CD8-positive, alpha-beta memory T cell (primary cell): ENCODE data around the gene OVOL1. TPM values are rescaled to one million over a fixed set of nuclear protein-coding genes. Genes with fewer than 3 reads are reported as not detected.

Experiments
- CTCF ChIA-PET: fragments of 350-600 bp; sonication (Branson Sonifier 250); formaldehyde crosslinking; loops from one replicate; lab custom pipeline; 2021; ENCODE audit warnings: antibody characterized with exemption; lab: Charles Lee
- POLR2A ChIA-PET: fragments of 350-600 bp; sonication (Branson Sonifier 250); formaldehyde crosslinking; loops from one replicate; lab custom pipeline; 2021; ENCODE audit warnings: antibody characterized with exemption; lab: Charles Lee
- DNase-seq, 5 donors: peaks; one replicate each; pipeline versions ENCODE4 v3.0.0 to v3.0.0-alpha.2; 2020 to 2022; ENCODE audit warnings: mixed read lengths in 1 of 5
- H3K27ac ChIP-seq: one replicate; pipeline ENCODE4 v1.7.0; 2013; ENCODE audit warnings: low read depth, mild to moderate bottlenecking, low read length, moderate library complexity
- H3K27me3 ChIP-seq: 2 replicates; pipeline ENCODE4 v1.7.0; 2013; ENCODE audit warnings: low read length, mild to moderate bottlenecking; ENCODE audit not compliant: insufficient read depth, poor library complexity, severe bottlenecking
- H3K36me3 ChIP-seq: 2 replicates; pipeline ENCODE4 v1.7.0; 2013; ENCODE audit warnings: mild to moderate bottlenecking, low read length, moderate library complexity; ENCODE audit not compliant: insufficient read depth
- H3K4me1 ChIP-seq: 2 replicates; pipeline ENCODE4 v1.7.0; 2013; ENCODE audit warnings: mild to moderate bottlenecking, low read length, moderate library complexity; ENCODE audit not compliant: insufficient read depth
- H3K4me3 ChIP-seq: 2 replicates; pipeline ENCODE4 v1.7.0; 2013; ENCODE audit warnings: mild to moderate bottlenecking, low read length
- H3K9me3 ChIP-seq: 2 replicates; pipeline ENCODE4 v1.7.0; 2013; ENCODE audit warnings: mild to moderate bottlenecking, low read length
- H3K27ac Mint-ChIP-seq, 8 donors: one replicate each; pipeline ENCODE4 v1.8.0; 2020 to 2021; ENCODE audit warnings: mixed read lengths in 8 of 8, mild to moderate bottlenecking in 6 of 8, inconsistent platforms in 3 of 8, moderate library complexity in 3 of 8
- H3K27me3 Mint-ChIP-seq, 2 donors: one replicate each; pipeline ENCODE4 v1.8.0; 2020 to 2021; ENCODE audit warnings: mixed read lengths in 2 of 2, mild to moderate bottlenecking in 1 of 2, moderate library complexity in 1 of 2
- H3K36me3 Mint-ChIP-seq, 3 donors: one replicate each; pipeline ENCODE4 v1.8.0; 2020 to 2021; ENCODE audit warnings: mixed read lengths in 3 of 3, inconsistent platforms in 1 of 3, mild to moderate bottlenecking in 1 of 3
- H3K4me1 Mint-ChIP-seq, 3 donors: one replicate each; pipeline ENCODE4 v1.8.0; 2020 to 2021; ENCODE audit warnings: mixed read lengths in 3 of 3, inconsistent platforms in 1 of 3, mild to moderate bottlenecking in 1 of 3
- H3K4me3 Mint-ChIP-seq, 7 donors: one replicate each; pipeline ENCODE4 v1.8.0; 2020 to 2021; ENCODE audit warnings: mixed read lengths in 7 of 7, mild to moderate bottlenecking in 6 of 7, moderate library complexity in 4 of 7, inconsistent platforms in 2 of 7
- H3K9me3 Mint-ChIP-seq, 5 donors: one replicate each; pipeline ENCODE4 v1.8.0; 2020 to 2022; ENCODE audit warnings: mixed read lengths in 5 of 5, mild to moderate bottlenecking in 3 of 5, moderate library complexity in 2 of 5, inconsistent platforms in 1 of 5
- polyA plus RNA-seq: library from polyadenylated mRNA; unstranded; fragments of 300-500 nt; fragmentation: Illumina TruSeq; gene quantifications from one replicate; pipeline ENCODE4 v1.2.3, GENCODE V29; 2021
- total RNA-seq, 2 experiments: library from RNA; stranded (reverse); gene quantifications; one replicate each; pipeline ENCODE4 v1.2.3, GENCODE V29; 2021

The OVOL1 gene
- total and polyA plus RNA-seq, 3 experiments from 2014 or later = not detected

GRCh38 chr11:65773784-65774411 lies 13.0 kb upstream of the OVOL1 start:
- Mint-ChIP-seq H3K27ac (no peak overlapping the region), H3K36me3 (peaks cover 0 to 16% (median 0%) of the 10 kb centered on the region in 3 donors), H3K27me3 (no peaks in the 10 kb centered on the region), H3K4me3 (no peak overlapping the region), H3K4me1 (peaks cover 5 to 23% (median 9%) of the 10 kb centered on the region in 3 donors), H3K9me3 (no peaks in the 10 kb centered on the region)
- no peaks in the 10 kb centered on the region for H3K27me3 ChIP-seq
- DNase-seq = no peak
- H3K4me1 ChIP-seq = no peaks in the 10 kb centered on the region
- no peaks in the 10 kb centered on the region for H3K9me3 ChIP-seq
- ChIA-PET POLR2A (no interaction called here), CTCF (interaction anchor here (1.3 to 1.8 kb wide), 3 partner anchors 10 to 44 kb away, joined by 3 to 9 read pairs (median 4); no protein-coding TSS in a partner anchor)
- H3K27ac ChIP-seq = no peak overlapping the region
- H3K4me3 ChIP-seq = no peak overlapping the region
- no peaks in the 10 kb centered on the region for H3K36me3 ChIP-seq

- Histone ChIP-seq H3K27ac (no peak overlapping the region), H3K4me1 (peaks cover 7% of the 10 kb centered on the region), H3K27me3 (no peaks in the 10 kb centered on the region), H3K4me3 (no peak overlapping the region), H3K36me3 (no peaks in the 10 kb centered on the region), H3K9me3 (no peaks in the 10 kb centered on the region)
- H3K4me1 Mint-ChIP-seq = peaks cover 3 to 29% (median 9%) of the 10 kb centered on the region in 3 donors
- DNase-seq = no peak
- H3K27ac Mint-ChIP-seq = peak overlapping the region in 2 of 8 donors; percentile 23 to 29
- H3K4me3 Mint-ChIP-seq = peak overlapping the region in 1 of 7 donors; percentile 9
- H3K9me3 Mint-ChIP-seq = no peaks in the 10 kb centered on the region
- POLR2A ChIA-PET = no interaction called here
- CTCF ChIA-PET = interaction anchor here (0.6 to 1.8 kb wide), 4 partner anchors 10 to 63 kb away, joined by 3 to 4 read pairs (median 3); partner anchors contain the start of gene KAT5
- H3K27me3 Mint-ChIP-seq = no peaks in the 10 kb centered on the region
- peaks cover 0 to 21% (median 0%) of the 10 kb centered on the region in 3 donors for H3K36me3 Mint-ChIP-seq
These were observed 12.1 kb upstream of the OVOL1 start for GRCh38 chr11:65774525-65775306.

- H3K4me3 ChIP-seq = no peak overlapping the region
- H3K4me1 ChIP-seq = peaks cover 8% of the 10 kb centered on the region
- Mint-ChIP-seq H3K27ac (peak overlapping the region in 2 of 8 donors; percentile 29 to 32), H3K9me3 (no peaks in the 10 kb centered on the region), H3K27me3 (no peaks in the 10 kb centered on the region), H3K4me3 (no peak overlapping the region), H3K36me3 (peaks cover 0 to 27% (median 0%) of the 10 kb centered on the region in 3 donors), H3K4me1 (peaks cover 0 to 29% (median 7%) of the 10 kb centered on the region in 3 donors)
- H3K36me3 ChIP-seq = no peaks in the 10 kb centered on the region
- no peak overlapping the region for H3K27ac ChIP-seq
- no peaks in the 10 kb centered on the region for H3K9me3 ChIP-seq
- DNase-seq = no peak
- CTCF ChIA-PET = interaction anchor here (1.1 kb wide), 1 partner anchor 113 kb away, joined by 3 read pairs; the partner anchor contains the start of gene FIBP
- no peaks in the 10 kb centered on the region for H3K27me3 ChIP-seq
- POLR2A ChIA-PET = no interaction called here
These were observed 10.7 kb upstream of the OVOL1 start for GRCh38 chr11:65776196-65776595.

- ChIA-PET CTCF (interaction anchor here (1.1 kb wide), 1 partner anchor 112 kb away, joined by 3 read pairs; the partner anchor contains the start of gene FIBP), POLR2A (no interaction called here)
- peaks cover 0 to 29% (median 7%) of the 10 kb centered on the region in 3 donors for H3K4me1 Mint-ChIP-seq
- H3K36me3 Mint-ChIP-seq = peaks cover 0 to 27% (median 0%) of the 10 kb centered on the region in 3 donors
- Histone ChIP-seq H3K27ac (no peak overlapping the region), H3K4me3 (no peak overlapping the region), H3K9me3 (no peaks in the 10 kb centered on the region), H3K4me1 (peaks cover 12% of the 10 kb centered on the region), H3K27me3 (no peaks in the 10 kb centered on the region), H3K36me3 (no peaks in the 10 kb centered on the region)
- DNase-seq = no peak
- no peaks in the 10 kb centered on the region for H3K9me3 Mint-ChIP-seq
- H3K27me3 Mint-ChIP-seq = no peaks in the 10 kb centered on the region
- H3K4me3 Mint-ChIP-seq = peak overlapping the region in 1 of 7 donors; percentile 30
- H3K27ac Mint-ChIP-seq = peak overlapping the region in 1 of 8 donors; percentile 74
These were observed 10.1 kb upstream of the OVOL1 start for GRCh38 chr11:65776710-65777141.

GRCh38 chr11:65777241-65777640 lies 9.6 kb upstream of the OVOL1 start:
- no peak overlapping the region for H3K4me3 ChIP-seq
- peak overlapping the region in 2 of 8 donors; percentile 69 to 85 for H3K27ac Mint-ChIP-seq
- CTCF ChIA-PET = interaction anchor here (1.1 to 3.8 kb wide), 2 partner anchors 40 to 112 kb away, joined by 3 to 47 read pairs; partner anchors contain the start of gene FIBP

GRCh38 chr11:65777821-65778361 lies 9.0 kb upstream of the OVOL1 start:
- peaks cover 12% of the 10 kb centered on the region for H3K4me1 ChIP-seq
- peaks cover 0 to 27% (median 0%) of the 10 kb centered on the region in 3 donors for H3K36me3 Mint-ChIP-seq

More at GRCh38 chr11:65777241-65777640, 9.6 kb upstream of the OVOL1 start:
- peaks cover 0 to 29% (median 7%) of the 10 kb centered on the region in 3 donors for H3K4me1 Mint-ChIP-seq
- no peaks in the 10 kb centered on the region for H3K9me3 Mint-ChIP-seq
- H3K4me3 Mint-ChIP-seq = peak overlapping the region in 2 of 7 donors; percentile 30 to 46
- no peaks in the 10 kb centered on the region for H3K27me3 ChIP-seq
- H3K36me3 ChIP-seq = no peaks in the 10 kb centered on the region
- peaks cover 0 to 27% (median 0%) of the 10 kb centered on the region in 3 donors for H3K36me3 Mint-ChIP-seq
- no peaks in the 10 kb centered on the region for H3K9me3 ChIP-seq
- DNase-seq = no peak
- H3K27ac ChIP-seq = no peak overlapping the region
- peaks cover 12% of the 10 kb centered on the region for H3K4me1 ChIP-seq
- POLR2A ChIA-PET = no interaction called here
- no peaks in the 10 kb centered on the region for H3K27me3 Mint-ChIP-seq

GRCh38 chr11:65778431-65778900 lies 8.4 kb upstream of the OVOL1 start:
- CTCF ChIA-PET = interaction anchor here (0.8 to 3.8 kb wide), 11 partner anchors 8 to 212 kb away, joined by 3 to 47 read pairs (median 8); partner anchors contain the start of genes FIBP and RNASEH2C
- Mint-ChIP-seq H3K4me3 (peak overlapping the region in 2 of 7 donors; percentile 44 to 89), H3K27ac (no peak overlapping the region), H3K4me1 (peaks cover 0 to 29% (median 7%) of the 10 kb centered on the region in 3 donors), H3K9me3 (no peaks in the 10 kb centered on the region), H3K27me3 (no peaks in the 10 kb centered on the region), H3K36me3 (peaks cover 0 to 27% (median 0%) of the 10 kb centered on the region in 3 donors)
- H3K9me3 ChIP-seq = no peaks in the 10 kb centered on the region
- peak in 1 of 5 donors; percentile 48 for DNase-seq
- H3K4me1 ChIP-seq = peaks cover 12% of the 10 kb centered on the region
- no peak overlapping the region for H3K4me3 ChIP-seq
- POLR2A ChIA-PET = no interaction called here
- no peaks in the 10 kb centered on the region for H3K36me3 ChIP-seq
- H3K27me3 ChIP-seq = no peaks in the 10 kb centered on the region
- H3K27ac ChIP-seq = no peak overlapping the region

More at GRCh38 chr11:65777821-65778361, 9.0 kb upstream of the OVOL1 start:
- Histone ChIP-seq H3K9me3 (no peaks in the 10 kb centered on the region), H3K36me3 (no peaks in the 10 kb centered on the region), H3K27me3 (no peaks in the 10 kb centered on the region), H3K27ac (no peak overlapping the region), H3K4me3 (no peak overlapping the region)
- ChIA-PET CTCF (interaction anchor here (0.6 to 3.8 kb wide), 4 partner anchors 39 to 216 kb away, joined by 3 to 47 read pairs (median 4); partner anchors contain the start of gene FIBP), POLR2A (no interaction called here)
- peaks cover 0 to 29% (median 7%) of the 10 kb centered on the region in 3 donors for H3K4me1 Mint-ChIP-seq
- H3K9me3 Mint-ChIP-seq = no peaks in the 10 kb centered on the region
- H3K27me3 Mint-ChIP-seq = no peaks in the 10 kb centered on the region
- peak overlapping the region in 2 of 8 donors; percentile 76 to 85 for H3K27ac Mint-ChIP-seq
- peak overlapping the region in 2 of 7 donors; percentile 23 to 44 for H3K4me3 Mint-ChIP-seq
- DNase-seq = no peak
